NOMO-1 (cell line): ENCODE results near the gene ZNF654.

Source experiments
- DNase-seq, 2 experiments: peaks; one replicate each; lab custom pipeline; 2025; ENCODE audit not compliant: unreplicated experiment in 2 of 2; lab: John Stamatoyannopoulos, UW

Gene ZNF654

GRCh38 chr3:88191872-88192409, 132.9 kb downstream of the ZNF654 start:
- DNase-seq = no peak

GRCh38 chr3:88192631-88193030, 133.6 kb downstream of the ZNF654 start:
- DNase-seq = no peak
